ENCODE measurements around the gene LAMA3.
A peak's percentile ranks its signal among the peaks of the same experiment; 100 is the strongest.

The LAMA3 gene

GRCh38 chr18:23718731-23719130 is 29.5 kb downstream of the LAMA3 start:
- Histone ChIP-seq H4K20me1 (ENCODE audit: insufficient read depth, low read length, poor library complexity, severe bottlenecking) (no peaks in the 10 kb centered on the region), H3K4me1 (ENCODE audit: insufficient read depth, low read length, poor library complexity, severe bottlenecking) (peaks cover 6% of the 10 kb centered on the region), H3K9ac (ENCODE audit: low read depth, low read length, poor library complexity, severe bottlenecking) (no peak overlapping the region), H2AFZ (ENCODE audit: low read length) (peak overlapping the region; percentile 52; the same call in 1 of the 2 replicates), H3F3A (ENCODE audit: low read depth) (no peaks in the 10 kb centered on the region), H3K4me3 (ENCODE audit: low read length, poor library complexity, severe bottlenecking) (no peak overlapping the region), H3K27me3 (ENCODE audit: insufficient read depth, low read length, poor library complexity, severe bottlenecking) (no peaks in the 10 kb centered on the region), H3K9me2 (replicated peaks; ENCODE audit: low read depth, low read length) (no peaks in the 10 kb centered on the region), H3K36me3 (ENCODE audit: insufficient read depth, low read length) (no peaks in the 10 kb centered on the region), H3K4me2 (ENCODE audit: low read depth, low read length, poor library complexity, severe bottlenecking) (no peak overlapping the region), H3K9me3 (ENCODE audit: insufficient read depth, low read depth, low read length) (no peaks in the 10 kb centered on the region), H3K79me2 (ENCODE audit: insufficient read depth, low read length) (no peaks in the 10 kb centered on the region)
- TF ChIP-seq EZH2phosphoT487 (IDR thresholded peaks at IDR 0.05; ENCODE audit: borderline replicate concordance) (no peak), CTCF (conservative IDR thresholded peaks at IDR 0.05; ENCODE audit: low read length) (no peak)

- H3K4me3 ChIP-seq (ENCODE audit: low read length, poor library complexity, severe bottlenecking): no peak overlapping the region
- H3F3A ChIP-seq (ENCODE audit: low read depth): no peaks in the 10 kb centered on the region
- no peaks in the 10 kb centered on the region for H3K36me3 ChIP-seq (ENCODE audit: insufficient read depth, low read length)
- no peaks in the 10 kb centered on the region for H3K9me3 ChIP-seq (ENCODE audit: insufficient read depth, low read depth, low read length)
- no peaks in the 10 kb centered on the region for H4K20me1 ChIP-seq (ENCODE audit: insufficient read depth, low read length, poor library complexity, severe bottlenecking)
- H3K4me1 ChIP-seq (ENCODE audit: insufficient read depth, low read length, poor library complexity, severe bottlenecking): peaks cover 11% of the 10 kb centered on the region
- H2AFZ ChIP-seq (ENCODE audit: low read length): no peak overlapping the region
- no peak for TF ChIP-seq CTCF (conservative IDR thresholded peaks at IDR 0.05; ENCODE audit: low read length)
- TF ChIP-seq EZH2phosphoT487 (IDR thresholded peaks at IDR 0.05; ENCODE audit: borderline replicate concordance): no peak
- no peaks in the 10 kb centered on the region for H3K27me3 ChIP-seq (ENCODE audit: insufficient read depth, low read length, poor library complexity, severe bottlenecking)
- no peak overlapping the region for H3K4me2 ChIP-seq (ENCODE audit: low read depth, low read length, poor library complexity, severe bottlenecking)
- H3K79me2 ChIP-seq (ENCODE audit: insufficient read depth, low read length): no peaks in the 10 kb centered on the region
- H3K9me2 ChIP-seq (replicated peaks; ENCODE audit: low read depth, low read length): no peaks in the 10 kb centered on the region
- H3K9ac ChIP-seq (ENCODE audit: low read depth, low read length, poor library complexity, severe bottlenecking): no peak overlapping the region
Measured at GRCh38 chr18:23719634-23720201, 30.5 kb downstream of the LAMA3 start.

- no peak overlapping the region for H2AFZ ChIP-seq (ENCODE audit: low read length)
- no peaks in the 10 kb centered on the region for H4K20me1 ChIP-seq (ENCODE audit: insufficient read depth, low read length, poor library complexity, severe bottlenecking)
- no peak overlapping the region for H3K4me3 ChIP-seq (ENCODE audit: low read length, poor library complexity, severe bottlenecking)
- H3F3A ChIP-seq (ENCODE audit: low read depth): no peaks in the 10 kb centered on the region
- H3K4me2 ChIP-seq (ENCODE audit: low read depth, low read length, poor library complexity, severe bottlenecking): no peak overlapping the region
- no peaks in the 10 kb centered on the region for H3K27me3 ChIP-seq (ENCODE audit: insufficient read depth, low read length, poor library complexity, severe bottlenecking)
- no peaks in the 10 kb centered on the region for H3K9me3 ChIP-seq (ENCODE audit: insufficient read depth, low read depth, low read length)
- H3K36me3 ChIP-seq (ENCODE audit: insufficient read depth, low read length): no peaks in the 10 kb centered on the region
- H3K9me2 ChIP-seq (replicated peaks; ENCODE audit: low read depth, low read length): no peaks in the 10 kb centered on the region
- peaks cover 17% of the 10 kb centered on the region for H3K4me1 ChIP-seq (ENCODE audit: insufficient read depth, low read length, poor library complexity, severe bottlenecking)
- H3K9ac ChIP-seq (ENCODE audit: low read depth, low read length, poor library complexity, severe bottlenecking): no peak overlapping the region
- no peak for TF ChIP-seq CTCF (conservative IDR thresholded peaks at IDR 0.05; ENCODE audit: low read length)
- H3K79me2 ChIP-seq (ENCODE audit: insufficient read depth, low read length): no peaks in the 10 kb centered on the region
Measured at GRCh38 chr18:23721696-23722480, 32.6 kb downstream of the LAMA3 start.

All from Loucy (cell line).